ENCODE measurements around the gene INPPL1.

DNA sequence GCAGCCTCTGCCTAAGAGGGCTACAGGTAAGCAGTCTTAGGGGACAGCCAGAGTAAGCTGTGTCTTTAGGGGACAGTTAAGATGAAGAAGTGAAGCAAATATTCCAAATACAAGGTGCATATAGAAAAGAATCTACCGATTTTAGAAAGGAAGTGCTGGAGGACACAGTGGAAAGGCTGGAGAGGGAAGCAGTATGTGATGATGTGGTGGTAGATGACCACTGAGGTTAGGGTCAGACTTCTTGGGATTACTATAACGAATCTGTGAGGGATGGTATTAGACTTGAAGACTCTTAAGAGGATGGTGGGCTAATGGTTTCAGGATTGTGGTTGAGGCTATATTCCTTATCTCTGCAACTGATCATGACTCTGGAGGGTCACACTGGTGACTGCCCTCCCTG lies 59.4 kb downstream of the INPPL1 start:
- no peak for TF ChIP-seq CSDC2 (CRISPR knock-in tag; IDR thresholded peaks at IDR 0.05)
- TF ChIP-seq, protein P1, sequence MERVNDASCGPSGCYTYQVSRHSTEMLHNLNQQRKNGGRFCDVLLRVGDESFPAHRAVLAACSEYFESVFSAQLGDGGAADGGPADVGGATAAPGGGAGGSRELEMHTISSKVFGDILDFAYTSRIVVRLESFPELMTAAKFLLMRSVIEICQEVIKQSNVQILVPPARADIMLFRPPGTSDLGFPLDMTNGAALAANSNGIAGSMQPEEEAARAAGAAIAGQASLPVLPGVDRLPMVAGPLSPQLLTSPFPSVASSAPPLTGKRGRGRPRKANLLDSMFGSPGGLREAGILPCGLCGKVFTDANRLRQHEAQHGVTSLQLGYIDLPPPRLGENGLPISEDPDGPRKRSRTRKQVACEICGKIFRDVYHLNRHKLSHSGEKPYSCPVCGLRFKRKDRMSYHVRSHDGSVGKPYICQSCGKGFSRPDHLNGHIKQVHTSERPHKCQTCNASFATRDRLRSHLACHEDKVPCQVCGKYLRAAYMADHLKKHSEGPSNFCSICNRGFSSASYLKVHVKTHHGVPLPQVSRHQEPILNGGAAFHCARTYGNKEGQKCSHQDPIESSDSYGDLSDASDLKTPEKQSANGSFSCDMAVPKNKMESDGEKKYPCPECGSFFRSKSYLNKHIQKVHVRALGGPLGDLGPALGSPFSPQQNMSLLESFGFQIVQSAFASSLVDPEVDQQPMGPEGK (CRISPR knock-in tag; IDR thresholded peaks at IDR 0.05; ENCODE audit: borderline replicate concordance), result no peak
- TF ChIP-seq, protein P2, sequence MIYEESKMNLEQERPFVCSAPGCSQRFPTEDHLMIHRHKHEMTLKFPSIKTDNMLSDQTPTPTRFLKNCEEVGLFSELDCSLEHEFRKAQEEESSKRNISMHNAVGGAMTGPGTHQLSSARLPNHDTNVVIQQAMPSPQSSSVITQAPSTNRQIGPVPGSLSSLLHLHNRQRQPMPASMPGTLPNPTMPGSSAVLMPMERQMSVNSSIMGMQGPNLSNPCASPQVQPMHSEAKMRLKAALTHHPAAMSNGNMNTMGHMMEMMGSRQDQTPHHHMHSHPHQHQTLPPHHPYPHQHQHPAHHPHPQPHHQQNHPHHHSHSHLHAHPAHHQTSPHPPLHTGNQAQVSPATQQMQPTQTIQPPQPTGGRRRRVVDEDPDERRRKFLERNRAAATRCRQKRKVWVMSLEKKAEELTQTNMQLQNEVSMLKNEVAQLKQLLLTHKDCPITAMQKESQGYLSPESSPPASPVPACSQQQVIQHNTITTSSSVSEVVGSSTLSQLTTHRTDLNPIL (CRISPR knock-in tag; IDR thresholded peaks at IDR 0.05; ENCODE audit: low read depth), result no peak
